GM13976 (cell line): ENCODE data around the gene CACNA1H.

Source experiments
- DNase-seq: peaks from one replicate; pipeline ENCODE4 v3.0.0; 2012; ENCODE audit warnings: low spot score
- CTCF ChIP-seq: IDR thresholded peaks from 2 replicates; pipeline ENCODE4 v1.5.1; 2012; ENCODE audit warnings: borderline replicate concordance, mild to moderate bottlenecking; ENCODE audit not compliant: insufficient read depth; ENCODE audit errors: extremely low read depth, missing control alignments, control extremely low read depth
- in situ Hi-C: fragments of 300-500 bp; cut with MboI; formaldehyde crosslinking; loops from one replicate; pipeline ENCODE4 v1.12.0; 2022; ENCODE audit warnings: low sequenced_read_pairs, mixed read lengths, inconsistent platforms; ENCODE audit not compliant: unreplicated experiment

The CACNA1H gene

GRCh38 chr16:1217526-1217925 is 64.6 kb downstream of the CACNA1H start:
- TF ChIP-seq CTCF: no peak
- no peak for DNase-seq
- in situ Hi-C loops: loop anchor here (25.0 kb wide), 1 partner anchor 95 kb away; the partner anchor contains the start of gene UBE2I

- in situ Hi-C loops: loop anchor here (25.0 kb wide), 1 partner anchor 94 kb away; the partner anchor contains the start of gene UBE2I
These were observed 65.4 kb downstream of the CACNA1H start for GRCh38 chr16:1218061-1218929.

GRCh38 chr16:1218930-1219611 is 66.2 kb downstream of the CACNA1H start:
- no peak for TF ChIP-seq CTCF
- in situ Hi-C loops: loop anchor here (25.0 kb wide), 1 partner anchor 93 kb away; the partner anchor contains the start of gene UBE2I
- DNase-seq: no peak

More at GRCh38 chr16:1218061-1218929, 65.4 kb downstream of the CACNA1H start:
- DNase-seq: no peak
- no peak for TF ChIP-seq CTCF

- in situ Hi-C loops: loop anchor here (25.0 kb wide), 1 partner anchor 92 kb away; the partner anchor contains the start of gene UBE2I
- TF ChIP-seq CTCF: no peak
- no peak for DNase-seq
These were observed 67.3 kb downstream of the CACNA1H start for GRCh38 chr16:1220098-1220728.

- DNase-seq: no peak
- TF ChIP-seq CTCF: no peak
- in situ Hi-C loops: loop anchor here (25.0 kb wide), 1 partner anchor 91 kb away; the partner anchor contains the start of gene UBE2I
These were observed 68.1 kb downstream of the CACNA1H start for GRCh38 chr16:1220841-1221627.
